Heart right ventricle (tissue), 16 donors: ENCODE measurements around the gene GP9. TPM values are rescaled to one million over a fixed set of nuclear protein-coding genes. Genes with fewer than 3 reads are reported as not detected.

Source experiments
- ATAC-seq, 8 donors: fragments of 200-7000 bp; cut with Tn5 transposase; one replicate each; pipeline ENCODE4 v1.9.1; 2020; ENCODE audit warnings: mild to moderate bottlenecking in 8 of 8, moderate library complexity in 8 of 8, moderate number of reproducible peaks in 1 of 8
- DNase-seq, 2 donors: peaks; one replicate each; pipeline ENCODE4 v3.0.0-alpha.2; 2020
- H3K27ac ChIP-seq, 10 donors: fragments of 200-600 bp; sonication (generic) in 2 of 10; one replicate each; pipeline versions ENCODE4 v1.5.0 to v1.8.0; 2020 to 2022; ENCODE audit warnings: mild to moderate bottlenecking in 3 of 10
- H3K27me3 ChIP-seq, 7 donors: fragments of 200-600 bp; one replicate each; pipeline ENCODE4 v1.8.0; 2021 to 2022; ENCODE audit warnings: mild to moderate bottlenecking in 2 of 7
- H3K36me3 ChIP-seq, 9 donors: fragments of 200-600 bp; sonication (generic) in 1 of 9; one replicate each; pipeline versions ENCODE4 v1.5.0 to v1.8.0; 2020 to 2022; ENCODE audit warnings: mild to moderate bottlenecking in 2 of 9
- H3K4me1 ChIP-seq, 9 donors: fragments of 200-600 bp; sonication (generic) in 1 of 9; one replicate each; pipeline versions ENCODE4 v1.5.0 to v1.8.0; 2020 to 2022; ENCODE audit warnings: mild to moderate bottlenecking in 4 of 9
- H3K4me3 ChIP-seq, 10 donors: fragments of 200-600 bp; sonication (generic) in 2 of 10; one replicate each; pipeline versions ENCODE4 v1.5.0 to v1.8.0; 2020 to 2022; ENCODE audit warnings: mild to moderate bottlenecking in 7 of 10, moderate library complexity in 2 of 10
- H3K9me3 ChIP-seq, 11 donors: fragments of 200-600 bp in 10 of 11; sonication (generic) in 2 of 11; one replicate each; pipeline versions ENCODE4 v1.5.0 to v1.8.0; 2013 to 2022; ENCODE audit warnings: mild to moderate bottlenecking in 2 of 11, control low read depth in 1 of 11, moderate library complexity in 1 of 11
- CTCF ChIP-seq, 9 donors: fragments of 200-600 bp; sonication (generic) in 2 of 9; IDR thresholded peaks; one replicate each; pipeline versions ENCODE4 v1.5.0 to v1.8.0; 2021 to 2022; ENCODE audit warnings: antibody characterized with exemption in 9 of 9, mild to moderate bottlenecking in 5 of 9, moderate library complexity in 1 of 9
- WGBS, 2 donors: extraction: QIAGEN DNeasy Blood & Tissue Kit; methylation state at CpG; one replicate each; pipeline ENCODE4 v1.1.7; 2013; ENCODE audit warnings: inconsistent platforms in 1 of 2; 5-methylcytosine and 5-hydroxymethylcytosine counted together
- intact Hi-C, 10 donors: fragments of 100-400 bp; cut with DNase I; formaldehyde crosslinking; loops; one replicate each; pipeline versions ENCODE4 v1.11.1 to v1.14.2; 2022
- polyA plus RNA-seq, 2 donors: library from polyadenylated mRNA; stranded (reverse); fragments of 200-250 nt; gene quantifications; one replicate each; pipeline ENCODE4 v1.2.3, GENCODE V29; 2013
- total RNA-seq, 10 donors: library from RNA; stranded (reverse); fragmentation: NEBNext Ultra II Directional in 3 of 10; extraction: Animal tissue kit (Norgen Biotek cat#: 25700) in 3 of 10; gene quantifications; one replicate each; pipeline versions ENCODE4 v1.2.1 to v1.2.4, GENCODE V29; 2021 to 2023
- donor health status: Arrhythmogenic right ventricular cardiomyopathy.
- donor health status: ischemic (EF 13 %, LVEDD 7.1; RV severe dilation, severe dysfunction).
- donor health status: healthy with polysubstance abuse.
- donor health status: DM: no; HTN: yes; CAD: no.
- donor health status: DM: no; HTN: no; CAD: no.
- donor health status: ischemic (EF 25% LVEDD 6.9; RV normal size, moderate dysfunction).
- donor health status: ischemic (EF 25% LVEDD 5.7; RV mildly dilated, moderate dysfunction).
- donor health status: healthy.
- donor health status: DM: yes; HTN: yes; CAD: no.
- donor health status: Ischemic cardiomyopathy.
- donor health status: ischemic (EF 35%, LVEDD 5.7; RV mildly dilated, moderate dysfunction).
- donor health status: nonischemic (EF 11% LVEDD 7.7; RV severe dilation, severe dysfunction).
- donor health status: DM: yes; HTN: yes; CAD: no.
- donor health status: PGD.
- donor health status: ischemic (EF 29% LVEDD 5.4; RV normal size, mild dysfunction).
- donor health status: nonischemic (EF 23%, LVEDD 6.1; RV moderate dilation, normal function).

The GP9 gene
- total and polyA plus RNA-seq, 12 donors, result 0.13 TPM; not detected in 11

DNA sequence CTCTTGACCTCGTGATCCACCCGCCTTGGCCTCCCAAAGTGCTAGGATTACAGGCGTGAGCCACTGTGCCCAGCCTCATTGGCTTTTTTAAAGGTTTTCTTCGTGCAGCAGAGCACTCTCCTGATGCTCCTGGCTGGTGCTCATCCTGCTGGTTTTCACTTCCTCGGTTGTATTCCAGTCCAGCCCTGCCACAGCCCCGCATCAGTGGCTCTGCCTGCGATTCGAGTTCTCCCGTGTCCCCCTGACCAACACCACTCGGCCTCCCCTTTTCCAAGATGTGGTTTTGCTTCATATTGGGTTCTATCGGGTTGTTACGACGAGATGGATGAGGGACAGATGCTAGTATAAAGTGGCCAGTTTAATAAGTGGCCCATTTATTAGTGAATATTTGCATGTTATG is 31.7 kb upstream of the GP9 start:
- peaks cover 6 to 40% (median 23%) of the 10 kb centered on the region in 9 donors for H3K4me1 ChIP-seq
- peaks cover 0 to 5% (median 0%) of the 10 kb centered on the region in 11 donors for H3K9me3 ChIP-seq
- intact Hi-C loops, result loop anchor here in 1 of 10 donors (5.0 kb wide), 1 partner anchor 37 kb away; the partner anchor contains the start of gene CFAP92
- no peak for ATAC-seq
- no peak overlapping the region for H3K4me3 ChIP-seq
- DNase-seq, result no peak
- no peaks in the 10 kb centered on the region for H3K27me3 ChIP-seq
- peaks cover 0 to 23% (median 0%) of the 10 kb centered on the region in 9 donors for H3K36me3 ChIP-seq
- no peak for TF ChIP-seq CTCF (IDR thresholded peaks at IDR 0.05)
- no peak overlapping the region for H3K27ac ChIP-seq
- 91 to 92% methylated on average over 13 of the region's 13 CpGs for WGBS, 2 donors

GRCh38 chr3:129030611-129031010 is 30.0 kb upstream of the GP9 start:
- 91 to 98% methylated on average over 4 of the region's 4 CpGs for WGBS, 2 donors
- Histone ChIP-seq H3K36me3 (peaks cover 0 to 40% (median 0%) of the 10 kb centered on the region in 9 donors), H3K27ac (no peak overlapping the region), H3K4me3 (no peak overlapping the region), H3K9me3 (peaks cover 0 to 5% (median 0%) of the 10 kb centered on the region in 11 donors), H3K4me1 (peaks cover 6 to 23% (median 18%) of the 10 kb centered on the region in 9 donors), H3K27me3 (no peaks in the 10 kb centered on the region)
- intact Hi-C loops, result loop anchor here in 1 of 10 donors (10.0 kb wide), 1 partner anchor 46 kb away; no protein-coding TSS in a partner anchor
- DNase-seq, result no peak
- no peak for ATAC-seq
- no peak for TF ChIP-seq CTCF (IDR thresholded peaks at IDR 0.05)

GRCh38 chr3:129031476-129032215 is 28.9 kb upstream of the GP9 start:
- 86 to 89% methylated on average over 10 of the region's 10 CpGs for WGBS, 2 donors
- DNase-seq (no peak), ATAC-seq (no peak)
- Histone ChIP-seq H3K36me3 (peaks cover 0 to 48% (median 0%) of the 10 kb centered on the region in 9 donors), H3K27ac (no peak overlapping the region), H3K9me3 (peaks cover 0 to 5% (median 0%) of the 10 kb centered on the region in 11 donors), H3K4me3 (no peak overlapping the region), H3K27me3 (no peaks in the 10 kb centered on the region), H3K4me1 (peaks cover 2 to 13% (median 8%) of the 10 kb centered on the region in 9 donors)
- intact Hi-C loops, result loop anchor here in 1 of 10 donors (10.0 kb wide), 1 partner anchor 47 kb away; no protein-coding TSS in a partner anchor
- no peak for TF ChIP-seq CTCF (IDR thresholded peaks at IDR 0.05)

DNA sequence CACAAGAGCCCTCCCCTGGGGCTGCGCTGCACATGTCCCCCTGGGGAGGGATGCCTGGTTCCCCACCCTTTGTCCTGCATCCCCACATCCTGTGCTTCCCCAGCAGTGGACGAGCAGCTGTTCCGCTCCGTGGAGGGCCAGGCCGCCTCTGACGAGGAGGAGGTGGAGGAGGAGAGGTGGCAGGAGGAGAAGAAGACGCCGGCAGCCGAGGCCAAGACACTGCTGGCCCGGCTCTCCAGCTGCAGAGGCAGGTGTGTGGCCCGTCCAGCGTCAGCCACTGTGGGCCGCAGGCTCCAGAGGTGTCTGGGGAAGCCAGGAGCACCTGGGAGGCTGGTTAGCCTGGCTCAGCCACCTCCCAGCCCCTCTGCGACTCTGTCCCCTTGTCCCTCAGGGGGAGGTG is 27.9 kb upstream of the GP9 start:
- H3K4me3 ChIP-seq, result no peak overlapping the region
- H3K4me1 ChIP-seq, result peaks cover 0 to 3% (median 0%) of the 10 kb centered on the region in 9 donors
- DNase-seq (no peak), ATAC-seq (peak in 2 of 8 donors; percentile 13 to 39)
- no peak overlapping the region for H3K27ac ChIP-seq
- intact Hi-C loops, result loop anchor here in 1 of 10 donors (10.0 kb wide), 1 partner anchor 48 kb away; no protein-coding TSS in a partner anchor
- 64 to 69% methylated on average over 14 of the region's 14 CpGs for WGBS, 2 donors
- no peaks in the 10 kb centered on the region for H3K27me3 ChIP-seq
- no peak for TF ChIP-seq CTCF (IDR thresholded peaks at IDR 0.05)
- peaks cover 0 to 5% (median 0%) of the 10 kb centered on the region in 11 donors for H3K9me3 ChIP-seq
- H3K36me3 ChIP-seq, result peaks cover 0 to 56% (median 0%) of the 10 kb centered on the region in 9 donors
